Left lobe of liver (tissue), 2 donors: Measurements from ENCODE around the gene CCNT1. TPM values are rescaled to one million over a fixed set of nuclear protein-coding genes. Genes with fewer than 3 reads are reported as not detected.
"Not testable (repeated sequence)": the region's sequence is repeated elsewhere in the genome, so short reads cannot be mapped to it uniquely, and the experiment has no call there.

Experiments
- ATAC-seq: fragments of 200-7000 bp; cut with Tn5 transposase; one replicate; pipeline ENCODE4 v1.9.1; 2020; ENCODE audit warnings: mild to moderate bottlenecking, moderate library complexity
- DNase-seq: peaks from one replicate; pipeline ENCODE4 v3.0.0-alpha.2; 2020; ENCODE audit warnings: low spot score
- total RNA-seq: library from RNA; stranded (reverse); gene quantifications from one replicate; pipeline ENCODE4 v1.2.1, GENCODE V29; 2021
- donor health status: DM: no; HTN: no; CAD: no; lungs with moderate emphysema.
- donor health status: DM: no; HTN: yes; CAD: no.

Gene CCNT1
- total RNA-seq, 1 donor from 2014 or later, result 12.1 TPM

DNA sequence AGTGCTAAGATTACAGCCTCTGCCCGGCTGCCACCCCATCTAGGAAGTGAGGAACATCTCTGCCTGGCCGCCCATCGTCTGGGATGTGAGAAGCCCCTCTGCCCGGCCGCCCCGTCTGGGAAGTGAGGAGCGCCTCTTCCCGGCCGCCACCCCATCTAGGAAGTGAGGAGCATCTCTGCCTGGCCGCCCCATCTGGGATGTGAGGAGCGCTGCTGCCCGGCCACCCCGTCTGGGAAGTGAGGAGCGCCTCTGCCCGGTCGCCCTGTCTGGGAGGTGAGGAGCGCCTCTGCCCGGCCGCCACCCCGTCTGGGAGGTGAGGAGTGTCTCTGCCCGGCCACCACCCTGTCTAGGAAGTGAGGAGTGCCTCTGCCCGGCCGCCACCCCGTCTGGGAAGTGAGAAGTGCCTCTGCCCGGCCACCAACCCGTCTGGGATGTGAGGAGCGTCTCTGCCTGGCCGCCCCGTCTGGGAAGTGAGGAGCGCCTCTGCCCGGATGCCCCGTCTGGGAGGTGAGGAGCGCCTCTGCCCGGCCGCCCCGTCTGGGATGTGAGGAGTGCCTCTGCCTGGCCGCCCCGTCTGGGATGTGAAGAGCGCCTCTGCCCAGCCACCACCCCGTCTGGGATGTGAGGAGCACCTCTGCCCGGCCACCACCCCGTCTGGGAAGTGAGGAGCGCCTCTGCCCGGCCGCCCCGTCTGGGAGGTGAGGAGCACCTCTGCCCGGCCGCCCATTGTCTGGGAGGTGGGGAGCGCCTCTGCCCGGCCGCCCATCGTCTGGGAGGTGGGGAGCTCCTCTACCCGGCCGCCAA, 74.6 kb downstream of the CCNT1 start:
- ATAC-seq, DNase-seq: not testable (repeated sequence)

DNA sequence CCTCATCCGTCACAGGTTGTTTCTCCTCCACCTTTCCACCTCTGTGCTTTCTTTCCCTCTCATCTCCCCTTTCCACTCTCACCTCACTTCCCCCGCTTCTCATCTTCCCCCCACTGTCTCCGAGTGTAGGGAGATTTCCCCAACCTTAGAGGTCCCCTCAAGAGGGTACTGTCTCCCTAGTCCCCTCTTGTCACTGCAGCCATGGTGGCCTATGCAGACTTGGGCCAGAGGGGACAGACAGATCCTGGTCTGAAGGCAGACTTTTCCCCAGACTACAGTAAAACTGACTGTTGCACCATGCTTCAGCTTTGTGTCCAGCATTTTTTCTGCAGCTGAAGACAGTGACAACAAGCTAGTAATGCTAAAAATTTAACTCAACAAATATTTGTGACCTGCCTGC, 75.7 kb downstream of the CCNT1 start:
- DNase-seq, result no peak
- no peak for ATAC-seq

GRCh38 chr12:48640428-48640827, 76.1 kb downstream of the CCNT1 start:
- no peak for ATAC-seq
- DNase-seq, result no peak

Other genes starting within 250 kb of the CCNT1 start
- not detected for gene ANP32D, start 244.1 kb downstream of the CCNT1 start, total RNA-seq
- not detected for gene C12orf54, start 234.2 kb downstream of the CCNT1 start, total RNA-seq
- gene OR8S1, start 191.1 kb downstream of the CCNT1 start, total RNA-seq, result not detected
- not detected for gene LALBA, start 146.7 kb downstream of the CCNT1 start, total RNA-seq
- 8.2 TPM for gene KANSL2, start 34.5 kb downstream of the CCNT1 start, total RNA-seq
- gene ADCY6, start 72.4 kb upstream of the CCNT1 start, total RNA-seq, result 21.3 TPM
- gene CACNB3, start 101.8 kb upstream of the CCNT1 start, total RNA-seq, result 2.6 TPM
- gene DDX23, start 135.5 kb upstream of the CCNT1 start, total RNA-seq, result 33.3 TPM
- gene RND1, start 149.2 kb upstream of the CCNT1 start, total RNA-seq, result 32.0 TPM
- gene FKBP11, start 208.8 kb upstream of the CCNT1 start, total RNA-seq, result 45.0 TPM
- 47.4 TPM for gene ARF3, start 240.8 kb upstream of the CCNT1 start, total RNA-seq